Measurements from ENCODE around the gene CACNA1E.
"Not testable (repeated sequence)": the region's sequence is repeated elsewhere in the genome, so short reads cannot be mapped to it uniquely, and the experiment has no call there.

The CACNA1E gene

GRCh38 chr1:181832173-181832880 is 349.0 kb downstream of the CACNA1E start:
- DNase-seq = not testable (repeated sequence)

GRCh38 chr1:181846001-181846645 is 362.8 kb downstream of the CACNA1E start:
- DNase-seq = no peak

GRCh38 chr1:181846681-181847080 is 363.4 kb downstream of the CACNA1E start:
- no peak for DNase-seq

- no peak for DNase-seq
Observed at GRCh38 chr1:181849071-181849470, 365.8 kb downstream of the CACNA1E start.

- DNase-seq = not testable (repeated sequence)
Observed at GRCh38 chr1:181854212-181854611, 370.9 kb downstream of the CACNA1E start.

- no peak for DNase-seq
Observed at GRCh38 chr1:181855380-181855779, 372.1 kb downstream of the CACNA1E start.

Data from suppressor macrophage treated with lipopolysaccharide for 1 hour (primary cell).